GM21515 (cell line): ENCODE measurements around the gene NCS1.

Source experiments
- ATAC-seq: cut with Tn5 transposase; IDR thresholded peaks from one replicate; pipeline ENCODE4 v1.9.1; 2021; ENCODE audit not compliant: unreplicated experiment

NCS1 gene

DNA sequence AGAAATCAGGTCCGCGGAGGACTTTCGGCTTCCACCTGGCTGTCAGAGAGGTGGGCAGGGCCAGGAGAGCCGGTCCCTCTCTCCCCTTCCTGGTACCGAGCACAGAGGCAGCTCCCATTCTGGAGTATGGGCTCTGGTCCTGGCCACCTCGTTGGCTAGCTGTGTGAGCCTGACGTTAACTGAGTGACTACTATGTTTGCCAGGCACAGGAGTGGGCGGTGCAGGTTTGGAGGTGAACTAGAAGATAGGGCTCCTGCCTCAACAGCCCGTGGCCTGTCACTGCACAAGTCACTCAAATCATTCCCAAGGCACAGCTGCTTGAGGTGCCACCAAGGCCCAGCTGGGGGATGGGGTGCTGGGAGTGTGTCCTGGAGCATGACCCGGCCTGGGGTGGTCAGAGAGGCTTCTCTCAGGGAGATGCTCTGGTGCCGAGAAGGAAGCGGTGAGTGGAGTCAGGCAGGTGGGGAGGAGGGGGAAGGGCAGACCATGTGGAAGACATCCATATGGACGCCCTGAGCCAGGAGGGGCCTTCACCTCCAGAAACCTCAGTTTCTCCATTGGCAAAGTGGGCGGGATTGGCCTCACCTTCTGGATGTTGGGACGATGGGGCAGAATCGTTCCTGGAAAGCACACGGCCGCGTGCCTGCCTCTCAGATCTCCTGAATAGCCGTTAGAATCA, 39.5 kb downstream of the NCS1 start:
- ATAC-seq, result no peak

DNA sequence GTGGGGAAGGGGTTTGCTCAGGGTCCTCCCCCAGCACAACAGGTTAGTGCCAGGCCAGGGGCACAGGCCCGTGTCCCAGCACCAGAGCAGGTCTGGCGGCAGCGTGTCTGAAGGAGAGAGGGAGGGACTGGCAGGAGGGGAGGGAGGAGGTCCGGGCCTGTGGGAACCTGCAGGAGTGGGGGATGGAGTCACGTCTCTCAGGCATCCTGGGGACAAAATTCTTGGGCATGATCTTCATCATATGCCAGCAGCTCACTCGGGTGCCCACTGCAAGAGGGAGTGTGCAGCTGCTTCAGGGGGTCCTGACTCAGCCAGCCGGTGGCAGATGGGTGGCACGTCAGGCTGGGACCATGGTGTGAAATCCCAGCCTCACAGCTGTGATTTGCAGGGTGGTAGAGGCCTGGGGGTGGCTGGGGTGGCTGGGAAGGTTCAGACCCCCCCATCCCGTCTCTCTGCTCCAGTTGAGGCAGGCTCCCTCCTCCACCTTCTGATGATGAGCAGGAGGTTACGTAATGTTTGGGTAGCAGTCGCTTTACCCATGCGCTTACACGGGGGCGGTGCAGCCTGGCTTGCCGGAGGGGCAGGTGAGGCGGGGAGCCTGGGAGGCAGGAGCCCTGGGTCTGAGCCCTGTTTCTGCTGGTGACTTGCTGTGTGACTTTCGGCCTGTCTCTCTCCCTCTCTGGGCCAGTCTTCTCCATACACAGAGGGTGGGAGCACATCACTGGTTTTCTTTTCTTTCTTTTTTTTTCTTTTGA, 40.5 kb downstream of the NCS1 start:
- no peak for ATAC-seq

DNA sequence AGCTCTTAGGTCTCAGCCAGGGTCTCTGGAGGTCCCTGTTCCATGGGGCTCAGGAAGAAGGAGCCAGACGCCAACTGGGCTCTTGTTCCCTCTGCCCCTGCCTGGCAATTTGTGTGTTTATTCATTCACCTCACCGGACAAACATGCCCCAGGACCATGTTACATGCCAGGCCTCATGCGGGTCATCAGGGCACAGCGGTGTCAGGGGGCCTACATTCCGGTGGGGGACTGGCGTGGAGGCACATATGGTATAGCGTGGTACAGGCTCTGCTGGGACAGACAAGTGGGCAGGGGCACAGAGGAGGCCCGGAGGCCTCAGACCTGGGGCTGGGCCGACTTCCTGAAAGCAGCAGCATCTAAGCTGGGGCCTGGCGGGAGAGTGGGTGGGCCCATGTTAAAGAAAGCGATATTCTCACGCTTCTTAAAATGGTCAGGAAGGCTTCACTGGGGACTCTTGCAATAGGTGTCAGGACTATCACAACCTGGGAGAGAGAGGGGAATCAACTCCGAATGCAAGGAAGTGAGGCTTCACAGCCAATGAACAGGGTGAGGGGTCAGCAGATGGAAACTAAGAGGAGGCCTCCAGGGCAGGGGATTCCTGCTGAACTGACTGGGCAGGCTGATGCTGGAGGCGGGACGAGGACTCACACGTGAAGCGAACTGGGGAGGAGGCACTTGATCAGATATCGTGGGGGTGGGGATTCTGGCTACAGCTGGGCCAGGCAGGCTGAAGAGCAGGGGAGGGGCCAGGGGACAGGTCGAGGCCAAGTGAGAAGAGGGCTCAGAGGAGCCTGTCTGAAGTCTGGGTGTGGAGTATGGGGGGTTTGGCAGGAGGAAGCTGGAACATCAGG, 41.9 kb downstream of the NCS1 start:
- no peak for ATAC-seq

DNA sequence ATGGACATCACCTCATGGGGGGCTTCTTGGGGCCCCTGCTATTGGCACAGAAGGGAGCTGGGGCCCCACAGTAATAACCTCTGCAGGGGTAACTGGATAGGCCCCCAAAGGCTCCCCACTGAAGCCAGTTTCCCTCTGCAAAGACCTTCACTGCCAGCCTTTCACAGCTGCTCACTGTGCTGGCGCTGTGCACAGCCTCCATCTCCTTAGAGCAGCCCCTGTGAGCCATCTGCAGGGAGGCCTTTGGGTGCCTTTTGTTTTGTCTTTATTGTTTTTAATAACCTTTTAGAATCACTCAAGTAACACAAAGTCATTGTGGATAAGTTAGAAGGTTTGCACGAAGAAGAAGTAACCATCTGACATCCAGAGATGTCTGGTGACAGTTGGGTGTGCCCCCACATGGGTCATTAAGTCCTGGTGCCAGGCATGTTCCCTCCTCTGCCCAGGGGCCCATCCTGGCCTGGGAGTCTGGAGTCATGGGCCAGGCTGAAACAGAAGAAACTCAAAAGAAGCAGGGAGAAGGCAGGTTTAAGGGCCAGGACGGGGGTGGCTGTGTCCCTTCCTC, 42.7 kb downstream of the NCS1 start:
- ATAC-seq, result no peak

DNA sequence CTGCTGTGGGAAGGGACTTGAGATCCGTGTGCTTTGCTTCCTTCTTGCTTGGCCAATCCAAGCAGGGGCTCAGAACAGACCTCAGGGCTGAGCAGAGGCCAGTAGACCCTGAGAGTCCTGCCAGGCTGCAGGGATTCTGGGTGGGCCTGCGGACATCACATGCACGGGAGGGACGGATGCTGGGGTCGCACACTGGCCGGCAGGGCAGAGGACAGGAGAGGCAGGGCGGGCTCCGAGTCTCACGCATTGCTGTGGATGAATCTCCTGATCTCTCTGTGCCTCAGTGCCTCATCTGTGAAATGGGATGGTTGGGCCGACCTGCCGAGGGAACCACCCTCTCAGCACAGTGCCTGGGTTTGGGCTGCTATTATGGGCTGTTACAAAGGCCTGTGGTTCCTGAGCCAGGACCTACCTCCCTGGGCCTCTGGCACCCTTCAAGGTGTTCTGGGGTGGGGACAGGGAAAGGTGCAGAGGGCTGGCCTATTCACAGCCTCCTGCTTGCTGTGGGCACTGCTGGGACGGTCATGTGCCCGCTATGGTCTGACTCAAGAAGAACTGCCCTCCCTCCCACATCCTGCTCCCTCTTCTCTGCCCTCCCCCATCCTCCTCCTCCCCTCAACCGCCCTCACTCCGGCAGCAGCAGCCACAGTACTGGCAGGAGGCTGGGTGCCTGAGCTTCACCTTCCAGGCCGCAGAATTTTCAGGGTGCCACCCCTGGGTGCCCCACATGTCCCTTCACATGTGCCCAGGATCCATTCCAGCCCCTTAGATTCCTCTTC, 43.3 kb downstream of the NCS1 start:
- no peak for ATAC-seq

DNA sequence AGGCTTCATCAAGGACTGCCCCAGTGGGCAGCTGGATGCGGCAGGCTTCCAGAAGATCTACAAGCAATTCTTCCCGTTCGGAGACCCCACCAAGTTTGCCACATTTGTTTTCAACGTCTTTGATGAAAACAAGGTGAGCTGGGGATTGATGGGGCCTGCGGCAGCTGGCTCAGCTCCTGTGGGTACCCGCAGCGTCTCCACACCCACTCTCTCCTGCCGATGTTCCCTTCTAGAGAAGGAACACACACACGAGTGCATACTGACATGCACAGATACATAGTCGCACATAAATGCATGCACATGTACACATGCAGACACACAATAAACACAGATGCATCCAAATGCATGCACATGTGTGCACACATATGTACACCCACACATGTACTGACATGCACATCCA, 45.6 kb downstream of the NCS1 start:
- no peak for ATAC-seq

DNA sequence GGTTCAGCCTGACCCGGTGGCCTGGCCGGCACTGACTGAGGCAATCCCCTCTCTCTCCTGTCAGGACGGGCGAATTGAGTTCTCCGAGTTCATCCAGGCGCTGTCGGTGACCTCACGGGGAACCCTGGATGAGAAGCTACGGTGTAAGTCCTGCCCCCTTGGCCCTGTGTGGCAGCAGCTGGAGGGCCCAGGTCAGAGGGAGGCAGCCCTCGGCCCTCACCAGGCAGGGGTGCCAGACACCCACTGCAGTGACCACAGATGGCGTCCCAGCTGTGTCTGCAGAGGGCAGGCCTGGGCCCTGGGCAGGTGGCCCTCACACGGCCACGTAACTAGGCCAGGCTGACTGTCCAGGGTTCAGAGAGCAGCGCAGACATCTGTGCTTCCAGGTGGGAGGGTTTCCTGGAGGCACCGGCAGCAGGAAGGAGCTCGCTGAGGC, 47.5 kb downstream of the NCS1 start:
- ATAC-seq, result no peak

DNA sequence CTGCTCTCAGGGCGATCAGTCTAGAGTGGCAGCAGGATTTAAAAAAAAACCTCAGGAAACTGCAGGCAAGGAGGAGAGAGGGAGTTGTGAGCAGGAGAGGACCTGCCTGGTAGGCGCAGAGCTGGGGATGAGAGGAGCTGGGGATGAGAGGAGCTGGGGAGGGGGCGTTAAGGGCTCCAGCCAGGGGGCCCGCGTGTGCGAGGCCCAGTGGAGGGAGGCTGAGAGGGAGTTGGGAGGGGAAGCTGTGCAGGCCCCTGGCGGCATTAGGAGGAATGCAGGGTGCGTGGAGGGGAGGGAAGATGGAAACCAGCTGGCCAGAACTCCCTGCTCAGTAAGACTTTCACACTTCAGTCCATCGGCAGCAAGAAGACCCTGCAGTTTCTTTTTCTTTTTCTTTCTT, 48.1 kb downstream of the NCS1 start:
- ATAC-seq, result no peak

DNA sequence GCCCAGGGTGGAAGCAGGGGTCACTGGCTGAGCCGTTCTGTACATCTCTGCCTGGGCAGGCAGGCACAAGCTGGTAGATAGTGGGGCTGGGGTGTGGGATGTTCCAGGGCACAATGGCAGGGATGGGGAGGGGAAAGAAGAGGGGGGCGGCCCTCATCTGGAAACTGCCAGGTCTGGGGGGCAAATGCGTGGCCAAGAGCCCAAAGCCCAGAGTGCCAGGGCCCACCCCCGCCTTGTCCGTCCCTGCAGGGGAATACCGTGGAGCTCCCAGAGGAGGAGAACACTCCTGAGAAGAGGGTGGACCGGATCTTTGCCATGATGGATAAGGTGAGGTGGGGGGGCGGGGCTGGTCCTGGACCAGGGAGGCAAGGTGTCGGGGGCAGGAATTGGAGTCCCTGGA, 50.6 kb downstream of the NCS1 start:
- ATAC-seq, result no peak

DNA sequence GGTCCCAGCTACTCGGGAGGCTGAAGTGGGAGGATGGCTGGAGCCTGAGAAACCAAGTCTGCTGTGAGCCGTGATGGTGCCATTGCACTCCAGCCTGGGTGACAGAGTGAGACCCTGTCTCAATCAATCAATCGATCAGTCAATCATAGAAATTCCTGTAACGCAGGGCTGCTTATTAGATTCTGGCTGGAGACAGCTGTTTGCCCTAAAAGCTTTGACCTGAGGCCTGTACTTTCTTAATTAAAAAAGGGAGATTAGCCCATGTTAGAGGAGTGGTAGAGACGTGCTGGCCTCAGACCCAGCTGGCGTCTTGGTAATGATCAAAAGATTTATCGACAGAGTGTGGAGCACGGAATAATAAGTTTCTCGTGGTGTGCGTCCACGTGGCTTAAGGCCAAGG, 52.9 kb downstream of the NCS1 start:
- no peak for ATAC-seq

DNA sequence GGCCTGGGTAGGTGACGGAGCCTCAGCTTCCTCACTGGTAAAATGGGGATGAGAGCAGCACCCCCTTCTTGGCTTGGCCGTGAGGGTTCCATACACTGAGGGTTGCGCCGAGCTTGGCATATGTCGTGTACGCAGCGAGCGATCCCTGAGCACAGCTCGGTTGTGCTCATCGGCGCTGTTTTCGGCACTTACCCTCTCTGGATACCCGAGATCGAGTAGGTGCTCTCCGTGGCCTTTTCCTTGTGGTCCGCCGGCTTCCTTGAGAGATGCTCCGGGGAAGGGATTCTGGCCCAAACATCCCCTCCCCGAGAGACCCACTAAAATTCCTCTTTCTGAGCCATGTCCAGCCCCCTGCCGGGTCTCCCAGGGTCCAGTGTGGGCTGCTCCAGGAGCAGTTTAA, 53.4 kb downstream of the NCS1 start:
- no peak for ATAC-seq

DNA sequence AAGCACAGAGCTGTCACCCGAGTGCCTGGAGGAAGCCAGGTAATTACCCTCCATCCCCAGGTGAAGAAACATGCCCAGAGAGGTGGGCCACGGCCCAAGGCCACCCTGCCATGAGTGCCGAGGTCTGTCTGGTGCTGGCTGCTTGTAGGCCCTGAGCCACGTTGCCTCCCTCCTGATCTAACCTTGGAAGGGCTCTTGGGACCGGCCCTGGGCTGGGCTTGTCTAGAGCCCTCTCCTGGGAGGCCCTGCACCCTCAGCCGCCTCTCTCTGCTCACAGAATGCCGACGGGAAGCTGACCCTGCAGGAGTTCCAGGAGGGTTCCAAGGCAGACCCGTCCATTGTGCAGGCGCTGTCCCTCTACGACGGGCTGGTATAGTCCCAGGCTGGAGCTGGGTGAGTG, 53.9 kb downstream of the NCS1 start:
- no peak for ATAC-seq

DNA sequence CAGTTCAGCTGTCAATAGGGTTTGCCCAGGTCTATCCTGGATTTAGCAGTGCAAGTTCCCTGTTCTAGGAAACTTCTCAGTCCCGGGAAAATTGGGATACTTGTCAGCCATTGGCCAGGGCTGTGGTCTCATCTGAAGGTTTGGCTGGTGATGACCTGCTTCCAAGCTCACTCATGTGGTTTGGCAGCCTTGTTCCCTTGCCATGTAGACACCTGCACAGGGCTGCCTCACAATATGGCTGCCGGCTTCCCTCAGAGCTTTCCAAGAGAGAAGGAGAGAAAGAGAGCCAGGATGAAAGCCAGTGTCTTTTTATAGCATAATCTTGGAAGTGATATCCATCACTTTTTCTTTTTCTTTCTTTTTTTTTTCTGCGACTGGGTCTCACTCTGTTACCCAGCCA, 55.6 kb downstream of the NCS1 start:
- no peak for ATAC-seq

DNA sequence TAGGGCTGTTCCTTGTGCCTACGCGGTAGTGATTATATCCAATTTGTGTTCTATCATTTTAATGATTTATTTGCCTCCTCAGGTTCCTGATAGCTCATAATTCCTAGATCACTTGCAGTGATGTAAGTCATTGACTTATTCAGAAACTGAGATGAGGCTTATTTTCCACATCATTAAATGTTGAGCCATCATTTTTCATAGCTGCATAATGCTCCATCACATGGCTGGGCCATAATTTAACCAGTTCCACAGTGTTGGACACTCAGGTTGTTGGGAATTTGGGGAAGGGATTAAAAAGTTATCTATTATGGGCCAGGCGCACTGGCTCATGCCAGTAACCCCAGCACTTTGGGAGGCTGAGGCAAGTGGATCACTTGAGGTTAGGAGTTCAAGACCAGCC, 57.6 kb downstream of the NCS1 start:
- no peak for ATAC-seq

DNA sequence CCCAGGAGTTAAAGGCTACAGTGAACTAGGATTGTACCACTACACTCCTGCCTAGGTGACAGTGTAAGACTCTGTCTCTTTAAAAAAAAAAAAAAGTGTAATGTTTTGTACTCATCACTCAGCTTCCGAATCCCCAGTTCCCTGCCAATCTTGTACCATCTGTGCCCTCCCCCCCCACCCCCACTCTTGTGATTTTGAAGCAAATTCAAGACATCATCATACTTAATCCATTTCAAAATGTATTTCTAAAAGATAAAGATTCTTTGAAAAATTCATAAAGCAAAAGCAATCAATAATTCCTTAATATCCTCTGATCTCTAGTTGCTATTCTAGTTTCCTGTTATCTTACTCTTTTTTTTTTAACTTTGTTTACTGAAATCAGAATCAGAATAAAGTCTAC, 58.4 kb downstream of the NCS1 start:
- no peak for ATAC-seq

DNA sequence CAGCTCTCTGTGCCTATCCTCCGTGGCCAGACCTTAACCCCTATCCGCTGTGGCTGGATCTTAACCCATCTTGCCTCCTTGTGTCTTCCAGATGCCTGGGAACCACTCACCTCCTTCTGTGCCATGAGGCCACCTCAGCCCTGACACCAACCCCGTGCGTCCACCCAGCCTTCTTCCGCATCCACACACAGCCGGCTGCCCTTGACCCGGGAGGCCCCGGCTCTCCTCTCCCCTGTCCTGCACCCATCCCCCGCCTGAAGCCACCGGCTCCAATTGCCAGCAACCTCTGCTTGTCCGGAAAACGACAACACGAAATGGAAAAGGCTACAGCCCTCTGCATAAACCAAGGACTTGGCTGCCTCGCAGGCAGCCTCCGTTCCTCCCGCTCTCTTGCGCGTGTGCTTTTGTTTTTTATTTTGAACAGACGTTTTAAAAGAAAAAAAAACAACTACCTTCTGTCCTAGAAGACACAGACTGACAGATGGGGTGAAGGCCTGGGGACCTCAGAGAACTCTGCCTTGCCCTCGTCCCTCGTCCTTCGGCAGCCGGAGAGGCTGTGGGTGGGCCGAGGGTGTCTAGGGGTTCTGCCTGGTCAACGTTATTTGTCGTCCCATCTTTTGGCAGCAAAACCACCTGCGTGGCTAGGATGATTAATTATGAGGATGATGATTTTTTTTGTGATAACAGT, 60.8 kb downstream of the NCS1 start:
- no peak for ATAC-seq

DNA sequence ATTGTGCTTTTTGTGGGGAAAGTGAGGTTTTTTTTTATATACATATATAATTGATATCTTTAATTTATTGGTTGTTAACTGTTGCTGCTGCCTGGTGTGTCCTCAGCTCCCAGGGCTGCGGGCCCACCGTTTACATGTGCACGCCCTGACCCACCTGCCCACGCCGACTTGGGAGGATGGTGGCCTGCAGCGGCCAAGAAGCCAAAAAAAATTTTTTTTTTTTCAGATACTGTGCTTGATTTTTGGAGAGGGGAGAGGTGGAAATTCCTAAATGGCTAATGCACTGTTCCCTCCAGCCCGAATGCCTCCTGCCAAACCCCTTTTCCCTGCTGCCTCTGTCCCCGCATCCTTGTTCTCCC, 61.4 kb downstream of the NCS1 start:
- no peak for ATAC-seq

DNA sequence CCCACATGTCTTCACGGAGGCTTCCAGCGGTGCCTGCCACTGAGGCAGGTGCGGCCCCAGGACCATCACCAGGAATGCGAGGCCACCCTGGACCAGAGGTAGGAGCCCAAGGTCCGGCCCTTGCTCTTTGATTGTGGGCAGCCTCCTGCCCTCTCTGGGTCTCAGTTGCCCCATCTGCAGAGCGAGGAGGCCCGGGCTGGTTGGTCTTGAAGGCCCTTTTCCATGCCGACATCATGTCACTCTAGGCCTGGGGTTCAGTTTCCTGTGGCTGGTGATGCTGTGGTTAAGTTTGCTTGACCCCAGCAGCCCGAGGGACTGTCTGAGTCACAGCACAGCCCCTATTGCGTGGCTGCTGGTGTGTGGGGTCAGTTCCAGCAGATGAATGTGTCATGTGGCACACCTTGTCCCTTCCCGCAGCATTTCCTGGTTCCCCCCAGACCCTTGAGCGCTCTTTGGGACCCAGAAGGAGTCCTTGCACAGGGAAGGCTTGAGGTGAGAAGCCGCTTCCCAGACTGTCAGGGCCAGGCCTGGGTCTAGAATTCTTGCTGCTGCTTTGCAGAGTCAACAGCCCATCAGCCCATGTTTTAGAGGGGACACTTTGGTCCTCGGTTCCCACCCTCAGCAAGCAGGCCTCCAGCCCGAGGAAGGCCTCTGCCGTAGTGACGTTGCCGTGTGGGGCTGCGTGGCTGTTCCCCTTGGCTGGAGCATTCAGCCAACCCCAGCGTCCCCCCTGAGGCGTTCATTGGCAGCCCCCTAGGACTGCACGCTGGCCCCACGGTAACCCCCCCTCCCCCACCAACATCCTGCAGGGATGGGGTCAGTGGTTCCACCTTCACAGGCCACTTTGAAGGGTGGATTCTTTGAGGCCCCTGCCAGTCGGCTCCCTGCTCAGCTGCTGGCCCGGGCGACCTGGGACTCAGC, 62.4 kb downstream of the NCS1 start:
- ATAC-seq, result no peak
